ENCODE measurements around the gene UBASH3B. TPM values are rescaled to one million over a fixed set of nuclear protein-coding genes. Genes with fewer than 3 reads are reported as not detected.

The UBASH3B gene
- total and polyA plus RNA-seq, 7 donors, result 1.4 to 17.5 (median 8.5) TPM

GRCh38 chr11:122782222-122782621, 126.7 kb downstream of the UBASH3B start:
- TF ChIP-seq, protein P1, sequence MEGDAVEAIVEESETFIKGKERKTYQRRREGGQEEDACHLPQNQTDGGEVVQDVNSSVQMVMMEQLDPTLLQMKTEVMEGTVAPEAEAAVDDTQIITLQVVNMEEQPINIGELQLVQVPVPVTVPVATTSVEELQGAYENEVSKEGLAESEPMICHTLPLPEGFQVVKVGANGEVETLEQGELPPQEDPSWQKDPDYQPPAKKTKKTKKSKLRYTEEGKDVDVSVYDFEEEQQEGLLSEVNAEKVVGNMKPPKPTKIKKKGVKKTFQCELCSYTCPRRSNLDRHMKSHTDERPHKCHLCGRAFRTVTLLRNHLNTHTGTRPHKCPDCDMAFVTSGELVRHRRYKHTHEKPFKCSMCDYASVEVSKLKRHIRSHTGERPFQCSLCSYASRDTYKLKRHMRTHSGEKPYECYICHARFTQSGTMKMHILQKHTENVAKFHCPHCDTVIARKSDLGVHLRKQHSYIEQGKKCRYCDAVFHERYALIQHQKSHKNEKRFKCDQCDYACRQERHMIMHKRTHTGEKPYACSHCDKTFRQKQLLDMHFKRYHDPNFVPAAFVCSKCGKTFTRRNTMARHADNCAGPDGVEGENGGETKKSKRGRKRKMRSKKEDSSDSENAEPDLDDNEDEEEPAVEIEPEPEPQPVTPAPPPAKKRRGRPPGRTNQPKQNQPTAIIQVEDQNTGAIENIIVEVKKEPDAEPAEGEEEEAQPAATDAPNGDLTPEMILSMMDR (IDR thresholded peaks at IDR 0.05), result no peak
- intact Hi-C loops (cut with DNase I), result loop anchor here (5.0 kb wide), 2 partner anchors 150 to 505 kb away; no protein-coding TSS in a partner anchor
- DNase-seq (no peak), ATAC-seq (no peak)
- no peak overlapping the region for H3K4me3 ChIP-seq
- H3K36me3 ChIP-seq (ENCODE audit: insufficient read depth in 1 of 2, low read depth in 1 of 2), result no peaks in the 10 kb centered on the region
- no peaks in the 10 kb centered on the region for H3K27me3 ChIP-seq (ENCODE audit: insufficient read depth in 3 of 3, low read length in 2 of 3)
- H3K9me3 ChIP-seq, result no peaks in the 10 kb centered on the region
- H3K4me1 ChIP-seq, result peaks cover 15% of the 10 kb centered on the region
- WGBS, 3 donors, result 83 to 93% (median 88%) methylated on average over 2 of the region's 2 CpGs
- H3K27ac ChIP-seq, result no peak overlapping the region

GRCh38 chr11:122784325-122784955, 128.9 kb downstream of the UBASH3B start:
- no peaks in the 10 kb centered on the region for H3K9me3 ChIP-seq
- H3K27ac ChIP-seq, result peak overlapping the region; percentile 41
- TF ChIP-seq, protein P1 (IDR thresholded peaks at IDR 0.05), result no peak
- intact Hi-C loops (cut with DNase I), result loop anchor here (5.0 kb wide), 2 partner anchors 152 to 507 kb away; no protein-coding TSS in a partner anchor
- H3K36me3 ChIP-seq (ENCODE audit: insufficient read depth in 1 of 2, low read depth in 1 of 2), result no peaks in the 10 kb centered on the region
- ATAC-seq (peak; percentile 48 to 80 (median 70)), DNase-seq (peak; percentile 25 to 57)
- peaks cover 15% of the 10 kb centered on the region for H3K4me1 ChIP-seq
- H3K27me3 ChIP-seq (ENCODE audit: insufficient read depth in 3 of 3, low read length in 2 of 3), result no peaks in the 10 kb centered on the region
- 35 to 52% (median 45%) methylated on average over 5 of the region's 5 CpGs for WGBS, 3 donors
- no peak overlapping the region for H3K4me3 ChIP-seq

DNA sequence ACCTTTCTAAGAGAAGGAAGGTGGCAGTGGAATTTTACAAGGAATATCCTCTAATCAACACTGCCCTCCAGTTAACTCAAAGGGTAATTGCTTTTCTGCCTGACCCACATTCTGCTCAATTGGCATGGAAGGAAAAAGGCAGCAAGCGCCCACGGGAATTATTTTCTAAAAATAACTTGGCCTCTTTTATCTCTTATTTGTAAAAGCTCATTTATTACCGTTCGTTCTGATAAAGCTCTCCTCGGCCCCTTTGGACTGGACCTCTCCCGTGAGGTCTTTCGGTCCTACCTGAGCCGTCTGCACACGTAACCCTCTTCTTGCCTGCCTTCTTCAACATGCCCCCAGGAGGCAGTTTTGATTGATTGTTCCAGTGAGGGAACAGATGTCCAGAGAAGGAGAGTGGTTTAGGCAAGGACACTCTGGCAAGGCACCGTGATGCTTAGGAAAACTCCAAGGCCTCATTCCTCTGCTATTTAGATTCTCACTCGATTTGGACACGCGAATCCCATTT, 129.6 kb downstream of the UBASH3B start:
- Histone ChIP-seq H3K4me3 (peak overlapping the region; percentile 38), H3K27me3 (ENCODE audit: insufficient read depth in 3 of 3, low read length in 2 of 3) (no peaks in the 10 kb centered on the region), H3K27ac (peak overlapping the region; percentile 41), H3K4me1 (peaks cover 15% of the 10 kb centered on the region), H3K36me3 (ENCODE audit: insufficient read depth in 1 of 2, low read depth in 1 of 2) (no peaks in the 10 kb centered on the region), H3K9me3 (no peaks in the 10 kb centered on the region)
- peak; percentile 51 to 62 (median 58) for ATAC-seq
- intact Hi-C loops (cut with DNase I), result no loop called here
- 20 to 34% (median 23%) methylated on average over 13 of the region's 13 CpGs for WGBS, 3 donors
- no peak for DNase-seq
- TF ChIP-seq, protein P1 (IDR thresholded peaks at IDR 0.05), result no peak

GRCh38 chr11:122786896-122787295, 131.4 kb downstream of the UBASH3B start:
- Histone ChIP-seq H3K4me3 (no peak overlapping the region), H3K27me3 (ENCODE audit: insufficient read depth in 3 of 3, low read length in 2 of 3) (no peaks in the 10 kb centered on the region), H3K27ac (no peak overlapping the region), H3K36me3 (ENCODE audit: insufficient read depth in 1 of 2, low read depth in 1 of 2) (no peaks in the 10 kb centered on the region), H3K4me1 (peaks cover 15% of the 10 kb centered on the region), H3K9me3 (no peaks in the 10 kb centered on the region)
- TF ChIP-seq, protein P1 (IDR thresholded peaks at IDR 0.05), result no peak
- ATAC-seq (no peak), DNase-seq (no peak)
- intact Hi-C loops (cut with DNase I), result no loop called here
- WGBS, 3 donors, result 67 to 76% (median 68%) methylated on average over 7 of the region's 7 CpGs
